Non-pigmented ciliary epithelial cell (primary cell): Measurements from ENCODE around the gene FRS2.
"Not testable (repeated sequence)": the region's sequence is repeated elsewhere in the genome, so short reads cannot be mapped to it uniquely, and the experiment has no call there.

ENCODE experiments used
- DNase-seq: peaks from one replicate; pipeline ENCODE4 v3.0.0-alpha.2; 2010; ENCODE audit warnings: low read depth

FRS2 gene

DNA sequence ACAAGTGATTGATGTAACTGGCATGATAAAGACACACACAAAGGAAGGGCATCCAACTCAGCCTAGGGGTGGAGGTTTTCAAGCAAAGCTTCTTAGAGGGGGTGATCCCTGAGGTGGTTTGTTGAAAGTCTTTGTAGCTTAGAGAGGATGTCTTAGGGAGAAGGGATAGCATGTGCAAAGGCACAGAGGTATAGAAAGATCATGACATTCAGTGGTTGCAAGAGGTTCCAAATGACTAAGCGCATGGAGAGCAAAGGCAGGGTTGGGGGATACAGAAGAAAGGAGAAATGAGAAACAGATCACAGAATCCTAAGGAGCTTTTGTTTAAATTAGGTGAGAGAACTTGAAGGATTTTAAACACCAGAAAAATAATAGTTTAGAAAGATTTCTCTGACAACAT is 109.9 kb downstream of the FRS2 start:
- DNase-seq: no peak

DNA sequence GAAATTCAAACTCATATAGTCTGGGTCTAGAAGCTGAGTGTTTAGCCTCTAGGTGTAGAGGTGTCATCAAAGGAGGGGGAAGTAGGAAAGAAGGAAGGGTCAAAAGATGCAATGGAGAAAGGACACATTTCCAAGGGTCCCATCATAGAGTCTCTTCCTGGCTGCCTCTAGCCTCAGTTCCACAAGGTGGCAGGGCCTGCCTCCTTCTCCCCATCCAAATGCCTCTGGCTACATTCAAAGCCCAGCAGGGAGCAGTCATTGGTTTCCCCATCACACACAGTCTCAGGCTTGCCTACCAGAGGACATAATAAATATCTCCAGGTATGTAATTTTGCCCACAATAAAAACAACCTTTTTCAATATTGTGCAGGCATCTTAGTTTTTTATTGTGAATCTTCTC is 113.0 kb downstream of the FRS2 start:
- no peak for DNase-seq

DNA sequence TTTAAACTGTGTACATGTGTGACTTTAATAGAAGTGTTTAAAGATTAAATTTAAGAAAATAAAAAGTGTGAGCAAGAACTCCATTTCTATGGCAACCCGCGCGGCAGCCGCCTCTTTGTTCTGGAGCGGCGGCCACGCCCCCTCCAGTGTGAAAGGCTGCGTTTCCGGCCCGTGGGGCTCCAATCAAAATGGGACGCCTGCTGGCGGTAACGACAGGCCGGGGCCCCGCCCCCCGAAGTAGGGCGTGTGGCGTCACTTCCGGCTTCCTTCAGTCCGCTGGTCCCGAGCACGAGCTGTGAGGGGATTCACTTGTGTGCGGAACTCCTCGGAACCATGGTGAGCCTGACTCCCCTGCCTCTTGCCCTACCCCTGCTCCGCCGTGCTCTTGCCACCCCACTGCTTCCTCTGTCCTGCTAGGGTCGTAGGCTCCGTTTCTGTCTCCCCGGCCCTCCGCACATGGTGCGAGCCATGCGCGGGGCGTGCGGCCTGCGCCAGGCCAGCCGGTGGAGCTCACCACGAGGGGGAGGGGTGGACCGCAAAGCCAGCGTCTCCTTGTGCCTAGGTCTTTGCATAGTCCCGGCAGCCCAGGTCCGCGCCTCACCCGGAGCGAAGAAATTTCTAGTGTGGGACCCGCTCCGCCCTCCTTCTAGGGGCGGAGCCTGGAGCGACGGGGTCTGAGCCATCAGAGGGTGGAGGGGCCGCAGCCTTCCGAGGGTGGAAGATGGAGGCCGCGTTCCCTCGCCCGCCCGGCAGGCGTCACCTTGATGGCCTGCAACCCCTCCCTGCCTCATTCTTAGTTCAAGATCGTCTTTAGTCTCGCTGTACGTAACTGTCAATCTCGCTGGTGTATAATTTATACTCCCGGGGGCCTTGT is 115.2 kb downstream of the FRS2 start, which contains the start of gene CCT2:
TSS of gene CCT2 (plus strand) at position 271 of the 874 bp plus-strand sequence. CDS start at position 334, 63 bp downstream.
- peak; percentile 63 for DNase-seq

DNA sequence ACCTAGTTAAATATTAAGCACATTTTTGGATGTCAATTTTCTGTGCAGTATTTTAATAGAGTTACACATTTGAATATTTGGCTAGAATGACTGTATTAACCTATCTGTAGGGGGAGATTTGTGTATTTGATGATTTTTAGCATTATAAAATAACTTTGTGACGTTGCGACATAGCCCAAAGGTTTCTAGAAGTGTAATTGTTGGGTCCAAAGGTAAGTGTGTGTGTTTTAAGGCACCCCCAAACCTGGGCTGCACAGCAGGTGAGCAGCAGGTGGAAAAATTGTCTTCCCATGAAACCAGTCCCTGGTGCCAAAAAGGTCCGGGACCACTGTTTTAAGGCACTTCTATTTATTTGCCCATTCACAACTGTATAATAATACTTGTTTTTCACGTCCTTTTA is 118.3 kb downstream of the FRS2 start:
- DNase-seq: no peak

DNA sequence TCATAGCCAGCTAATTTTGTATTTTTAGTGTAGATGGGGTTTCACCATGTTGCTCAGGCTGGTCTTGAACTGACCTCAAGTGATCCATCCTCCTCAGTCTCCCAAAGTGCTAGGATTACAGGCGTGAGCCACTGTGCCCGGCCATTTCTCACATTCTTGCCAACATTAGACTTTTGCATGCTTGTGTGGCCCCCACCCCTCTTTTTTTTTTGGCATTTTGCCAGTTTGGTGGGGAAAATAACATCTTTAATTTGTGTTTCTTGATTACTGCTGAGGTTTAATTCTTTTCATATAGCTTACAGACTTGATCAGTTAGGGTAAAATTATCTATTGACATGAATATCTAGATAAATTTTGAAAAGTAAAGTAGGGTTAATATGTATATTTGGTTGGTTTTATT is 118.9 kb downstream of the FRS2 start:
- no peak for DNase-seq

DNA sequence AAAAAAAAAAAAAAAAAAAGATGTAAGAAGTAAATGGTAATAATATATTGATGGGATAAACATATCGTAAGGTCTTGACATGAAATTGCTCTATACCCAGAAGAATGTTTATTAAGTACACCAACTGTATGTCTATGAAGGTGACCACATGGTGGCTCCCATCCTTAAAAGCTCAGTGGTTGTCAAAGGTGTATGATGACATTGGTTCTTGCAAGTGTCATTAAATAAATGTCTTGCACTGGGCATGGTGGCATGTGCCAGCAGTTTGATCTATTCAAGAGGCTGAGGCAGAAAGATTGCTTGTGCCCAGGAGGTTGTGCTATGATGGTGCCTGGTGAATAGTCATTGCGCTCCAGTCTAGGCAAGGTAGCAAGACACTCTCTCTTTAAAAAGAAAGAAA is 125.5 kb downstream of the FRS2 start:
- DNase-seq: no peak

DNA sequence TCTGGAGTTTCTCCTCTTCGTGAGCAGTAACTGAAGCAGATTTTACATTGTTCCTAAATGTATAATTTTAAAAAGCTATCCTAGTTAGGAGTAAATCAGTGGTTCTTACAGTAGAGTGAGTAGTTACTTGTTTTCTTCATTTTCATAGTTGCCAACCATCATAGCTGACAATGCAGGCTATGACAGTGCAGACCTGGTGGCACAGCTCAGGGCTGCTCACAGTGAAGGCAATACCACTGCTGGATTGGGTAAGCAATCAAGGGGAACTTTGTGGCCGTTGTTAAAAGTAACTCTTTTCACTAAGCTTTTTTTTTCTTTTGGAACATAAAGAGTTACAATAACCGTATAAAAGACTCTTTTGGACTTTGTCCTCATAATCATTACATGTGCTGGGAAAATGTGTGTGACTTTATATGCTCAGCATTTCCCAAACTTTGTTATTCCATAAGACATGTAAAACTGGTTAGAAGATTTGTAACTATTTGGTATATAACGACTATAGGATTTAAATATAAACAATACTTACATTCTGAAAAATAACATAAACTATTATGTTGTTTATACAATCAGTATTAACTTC is 128.1 kb downstream of the FRS2 start:
- DNase-seq: no peak

DNA sequence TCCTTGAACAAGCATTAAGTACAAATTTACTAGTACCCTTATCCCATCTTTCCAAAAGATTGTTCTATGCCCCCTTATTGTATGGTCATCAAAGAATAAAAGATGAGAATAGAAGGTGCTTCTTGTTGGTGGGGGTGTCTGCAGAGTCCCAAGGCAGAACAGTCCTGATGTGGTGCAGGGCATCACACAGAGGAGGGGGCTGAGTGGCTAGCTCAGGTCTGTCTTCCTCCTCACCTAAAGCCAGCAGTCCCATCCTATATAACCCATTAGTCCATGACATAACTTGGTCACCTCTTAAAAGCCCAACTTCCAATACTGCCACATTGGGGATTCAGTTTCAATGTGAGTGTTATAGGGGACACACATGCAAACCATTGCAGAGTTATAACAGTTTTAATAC is 130.6 kb downstream of the FRS2 start:
- no peak for DNase-seq

DNA sequence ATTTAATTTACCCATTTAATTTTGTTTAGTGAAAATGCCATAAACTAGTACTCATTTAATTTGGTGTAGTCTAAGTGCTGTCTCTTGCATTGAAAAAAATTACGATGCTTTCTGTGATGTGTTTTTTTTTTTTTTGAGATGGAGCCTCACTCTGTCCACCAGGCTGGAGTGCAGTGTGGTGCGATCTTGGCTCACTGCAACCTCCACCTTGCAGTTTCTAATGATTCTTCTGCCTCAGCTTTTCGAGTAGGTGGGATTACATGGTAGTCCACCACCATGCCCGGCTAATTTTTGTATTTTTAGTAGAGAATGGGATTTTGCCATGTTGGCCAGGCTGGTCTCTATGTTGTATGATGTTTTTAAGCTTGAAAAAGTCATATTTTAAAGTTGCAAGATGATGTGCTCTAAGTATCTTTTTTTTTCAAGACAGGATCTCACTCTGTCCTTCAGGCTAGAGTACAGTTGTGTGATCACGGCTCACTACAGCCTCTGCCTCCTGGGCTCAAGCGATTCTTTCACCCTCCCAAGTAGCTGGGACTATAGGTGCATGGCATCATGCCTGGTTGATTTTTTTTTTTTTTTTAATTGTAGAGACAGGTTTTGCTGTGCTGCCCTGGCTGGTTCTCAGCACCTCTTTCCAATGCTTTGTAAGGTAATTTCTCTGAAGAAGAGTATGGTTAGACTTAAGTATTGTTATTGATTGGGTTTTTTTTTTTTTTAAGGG is 131.9 kb downstream of the FRS2 start:
- no peak for DNase-seq

DNA sequence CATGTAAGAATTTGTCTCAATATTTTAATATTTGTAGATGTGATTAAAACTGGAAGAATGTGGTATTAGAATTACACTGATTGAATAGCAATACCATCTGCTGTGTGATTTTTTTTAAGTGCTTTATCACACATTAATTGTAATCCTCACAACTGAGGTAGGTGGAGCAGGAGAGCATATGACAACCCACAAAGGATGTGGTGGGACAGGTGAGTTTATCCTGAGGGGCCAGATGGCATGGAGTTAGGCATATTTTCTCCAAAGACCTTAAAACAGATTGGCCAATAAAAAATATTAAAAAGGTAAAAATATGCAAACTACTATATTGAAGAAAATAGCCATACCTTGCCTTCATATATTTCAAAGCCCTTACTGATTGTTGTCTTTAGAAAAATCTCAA is 132.8 kb downstream of the FRS2 start:
- DNase-seq: no peak

DNA sequence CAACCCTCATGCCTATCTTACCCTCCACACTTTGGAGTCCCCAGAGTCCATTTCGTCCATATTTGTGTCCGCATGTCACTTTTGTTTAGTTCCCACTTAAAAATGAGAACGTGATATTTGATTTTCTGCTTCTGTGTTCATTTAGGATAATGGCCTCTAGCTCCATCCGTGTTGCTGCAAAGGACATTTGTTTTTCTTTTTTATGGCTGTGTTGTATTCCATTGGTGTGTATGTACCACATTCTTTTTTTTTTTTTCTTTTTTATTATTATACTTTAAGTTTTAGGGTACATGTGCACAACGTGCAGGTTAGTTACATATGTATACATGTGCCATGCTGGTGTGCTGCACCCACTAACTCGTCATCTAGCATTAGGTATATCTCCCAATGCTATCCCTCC is 133.4 kb downstream of the FRS2 start:
- not testable (repeated sequence) for DNase-seq

DNA sequence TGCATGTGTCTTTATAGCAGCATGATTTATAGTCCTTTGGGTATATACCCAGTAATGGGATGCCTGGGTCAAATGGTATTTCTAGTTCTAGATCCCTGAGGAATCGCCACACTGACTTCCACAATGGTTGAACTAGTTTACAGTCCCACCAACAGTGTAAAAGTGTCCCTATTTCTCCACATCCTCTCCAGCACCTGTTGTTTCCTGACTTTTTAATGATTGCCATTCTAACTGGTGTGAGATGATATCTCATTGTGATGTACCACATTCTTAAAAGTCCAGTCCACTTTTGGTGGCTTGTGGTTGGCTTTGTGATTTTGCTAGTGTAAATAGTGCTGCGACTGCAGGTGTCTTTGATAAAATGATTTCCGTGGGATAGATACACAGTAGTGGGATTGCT is 134.1 kb downstream of the FRS2 start:
- not testable (repeated sequence) for DNase-seq

DNA sequence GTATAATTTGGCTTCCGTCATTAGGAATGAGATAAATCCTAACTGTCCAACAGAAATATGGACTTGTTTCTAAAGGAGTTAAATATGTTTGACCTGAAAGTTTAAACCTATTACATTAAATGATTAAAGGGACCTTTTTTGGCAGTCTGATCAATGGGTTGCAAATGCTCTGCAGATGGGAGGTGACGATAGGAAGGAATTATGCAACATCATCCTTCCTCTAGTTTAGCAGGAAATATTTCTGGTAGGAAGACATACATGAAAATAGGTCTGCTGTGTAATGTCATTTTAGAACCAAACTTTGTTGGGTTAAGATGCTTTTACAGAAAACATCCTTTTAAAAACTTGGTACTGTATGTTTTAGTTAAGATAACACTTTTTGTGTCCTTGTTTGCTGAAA is 137.9 kb downstream of the FRS2 start:
- DNase-seq: no peak

DNA sequence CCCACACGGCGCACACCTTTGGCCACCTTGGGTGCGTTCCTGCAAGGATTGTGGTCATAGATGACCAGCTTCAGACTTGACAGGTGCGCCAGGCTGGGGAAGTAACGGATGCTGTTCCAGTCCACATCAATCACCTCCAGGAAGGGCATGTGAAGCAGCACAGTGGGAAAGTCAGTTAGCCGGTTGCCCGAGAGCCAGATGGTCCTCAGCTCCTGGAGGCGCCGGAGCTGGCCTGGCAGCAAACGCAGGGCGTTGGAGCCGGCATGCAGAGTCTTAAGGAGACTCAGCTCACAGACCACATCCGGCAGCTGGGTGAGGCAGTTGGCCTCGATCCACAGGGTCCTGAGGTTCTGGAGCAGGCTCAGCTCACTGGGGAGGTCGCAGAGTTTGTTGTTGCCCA is 139.9 kb downstream of the FRS2 start:
- DNase-seq: no peak

DNA sequence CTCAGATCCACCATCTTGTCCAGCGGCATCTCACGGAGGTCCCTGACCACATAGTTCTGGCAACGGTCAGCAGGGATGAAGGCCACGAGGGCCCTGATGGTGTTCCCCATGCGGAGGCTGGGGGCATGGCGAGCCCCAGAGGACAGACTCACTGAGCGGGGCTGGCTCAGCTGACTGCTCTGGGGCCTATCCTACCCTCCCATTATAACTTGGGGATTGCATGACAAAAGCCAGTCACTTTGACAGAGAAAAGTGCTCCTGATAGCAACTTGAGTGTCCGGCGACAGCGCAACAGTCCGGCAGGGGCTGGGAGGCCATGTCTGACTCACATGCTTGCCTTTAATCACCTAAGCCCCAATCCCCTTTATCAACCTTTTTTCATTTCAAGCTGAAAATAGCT is 140.5 kb downstream of the FRS2 start, which contains the start of gene LRRC10:
TSS of gene LRRC10 (minus strand) at position 179 of the 400 bp plus-strand sequence. CDS start at position 110, 69 bp downstream.
- DNase-seq: no peak

DNA sequence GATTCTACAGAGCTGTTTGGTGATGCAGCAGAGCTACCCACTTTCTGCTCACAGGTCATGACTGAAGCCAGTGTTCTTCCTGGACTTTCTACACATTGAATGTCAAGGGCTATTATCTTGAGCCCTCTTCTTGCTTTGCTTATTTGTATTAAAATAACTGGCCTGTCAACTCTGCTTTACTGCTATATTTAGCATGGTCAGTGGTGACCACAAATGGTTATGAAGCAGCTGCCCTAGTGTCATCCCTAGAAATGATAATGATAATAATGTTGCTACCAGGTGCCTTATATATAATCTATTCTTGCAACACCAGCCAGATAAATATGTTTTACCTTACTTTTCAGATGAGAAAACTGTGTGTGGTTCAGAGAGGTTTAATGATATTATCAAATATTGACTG is 143.2 kb downstream of the FRS2 start:
- DNase-seq: no peak

DNA sequence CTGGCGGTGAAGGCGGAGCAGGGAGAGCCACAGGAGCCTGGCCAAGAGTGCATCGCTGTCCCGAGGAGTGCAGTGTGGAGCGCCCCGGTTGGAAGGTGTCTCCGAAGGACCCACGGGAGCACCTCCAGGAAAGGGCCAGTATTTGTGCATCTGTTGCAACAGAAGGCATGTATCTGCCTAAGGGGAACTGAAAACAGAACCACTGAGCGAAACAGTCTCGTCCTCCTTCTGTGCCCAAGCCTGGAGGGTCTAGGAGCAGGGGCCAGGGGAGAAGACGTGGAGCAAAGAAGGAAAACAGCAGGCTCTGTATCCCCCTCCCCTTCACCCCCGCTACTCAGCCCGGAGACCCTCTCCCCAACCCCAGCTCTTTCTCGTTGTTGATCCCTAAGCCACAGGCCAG is 145.8 kb downstream of the FRS2 start:
- DNase-seq: no peak

DNA sequence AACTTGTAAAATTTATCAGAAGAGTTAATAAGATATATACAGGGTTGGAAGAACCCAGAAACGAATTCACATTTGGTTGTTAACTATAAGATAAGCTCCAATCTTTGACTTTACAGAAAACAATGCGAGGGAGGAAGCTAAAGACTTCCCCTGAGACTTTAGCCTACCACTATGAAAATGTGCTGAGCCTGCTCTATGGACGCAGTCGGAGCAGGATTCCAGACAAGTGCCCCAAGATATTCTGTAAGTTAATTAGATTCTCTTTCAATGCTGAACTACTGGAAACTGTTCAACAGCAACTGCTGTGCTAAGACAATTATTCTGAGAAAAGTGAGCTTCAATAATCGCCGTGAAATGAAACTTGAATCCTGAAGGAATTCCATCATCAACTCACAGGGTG is 148.9 kb downstream of the FRS2 start:
- no peak for DNase-seq

DNA sequence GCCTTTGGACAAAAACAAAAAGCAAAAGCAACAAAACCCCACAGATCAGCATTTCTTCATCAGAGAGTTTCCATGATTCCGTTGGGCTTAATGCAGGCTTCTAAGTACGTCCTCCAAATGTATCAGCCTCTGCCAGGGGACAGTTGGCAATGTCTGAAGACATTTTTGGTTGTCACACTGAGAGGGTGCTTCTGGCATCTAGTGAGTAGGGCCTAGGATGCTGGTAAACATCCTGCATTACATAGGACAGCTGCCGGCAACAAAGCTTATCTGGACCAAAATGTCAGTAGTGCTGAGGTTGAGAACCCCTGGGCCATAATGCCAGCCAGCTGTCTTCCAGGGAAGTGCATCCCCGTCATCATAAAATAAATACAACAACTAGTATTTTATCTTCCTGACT is 149.9 kb downstream of the FRS2 start:
- no peak for DNase-seq

DNA sequence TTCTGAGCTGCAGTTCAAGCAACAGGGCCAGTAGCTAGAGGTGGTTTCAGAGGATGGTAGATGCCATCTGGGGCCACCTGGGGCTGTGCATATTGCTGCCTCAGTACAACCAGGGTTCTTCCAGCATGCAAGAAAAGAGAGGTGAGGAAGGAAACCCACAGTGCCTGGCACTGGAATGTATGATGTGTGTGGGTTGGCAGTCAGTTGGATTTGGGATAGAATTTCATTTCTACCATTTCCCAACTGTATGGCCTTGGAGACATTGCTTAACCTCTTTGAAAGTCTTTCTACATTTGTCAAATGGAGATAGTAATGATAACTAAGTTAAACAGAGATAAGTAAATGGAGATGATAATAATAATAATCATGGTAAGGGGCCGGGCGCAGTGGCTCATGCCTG is 150.7 kb downstream of the FRS2 start:
- no peak for DNase-seq

DNA sequence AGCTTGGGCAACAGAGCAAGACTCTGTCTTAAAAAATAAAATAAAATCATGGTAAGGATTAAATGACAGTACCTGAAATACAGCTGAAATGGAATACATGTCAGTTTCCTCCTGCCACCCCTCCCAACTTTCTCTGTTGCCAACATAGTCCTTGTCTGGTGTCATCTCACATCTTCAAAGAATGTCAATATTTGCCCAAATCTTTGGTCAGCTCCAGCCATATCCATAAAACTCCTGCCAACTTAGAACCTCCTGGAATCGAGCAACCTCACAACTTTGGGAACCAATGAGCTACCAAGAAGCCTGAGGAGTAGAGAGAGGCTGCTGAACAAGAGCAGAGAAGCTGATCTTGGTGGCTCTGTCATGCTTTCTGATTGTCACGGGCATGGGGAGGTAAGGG is 151.4 kb downstream of the FRS2 start:
- DNase-seq: no peak

DNA sequence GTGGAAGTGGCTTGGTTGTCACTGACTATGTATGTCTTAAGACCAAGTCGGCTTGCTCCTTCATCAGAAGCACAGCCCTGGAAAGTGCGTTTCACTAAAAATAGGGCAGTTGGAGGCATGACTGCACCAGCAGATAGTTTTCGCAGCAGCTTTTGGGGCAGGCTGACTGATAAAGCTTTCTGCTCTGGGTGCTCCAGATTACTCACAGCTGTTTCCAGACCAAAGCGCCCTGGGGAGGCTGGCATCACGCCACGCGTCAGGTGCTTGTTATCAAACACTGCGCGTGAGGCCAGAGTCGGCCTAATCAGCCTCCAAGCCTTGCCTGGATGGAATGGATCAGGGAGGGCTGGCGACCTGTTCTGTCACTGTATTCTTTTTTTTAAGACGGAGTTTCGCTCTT is 153.8 kb downstream of the FRS2 start:
- no peak for DNase-seq

DNA sequence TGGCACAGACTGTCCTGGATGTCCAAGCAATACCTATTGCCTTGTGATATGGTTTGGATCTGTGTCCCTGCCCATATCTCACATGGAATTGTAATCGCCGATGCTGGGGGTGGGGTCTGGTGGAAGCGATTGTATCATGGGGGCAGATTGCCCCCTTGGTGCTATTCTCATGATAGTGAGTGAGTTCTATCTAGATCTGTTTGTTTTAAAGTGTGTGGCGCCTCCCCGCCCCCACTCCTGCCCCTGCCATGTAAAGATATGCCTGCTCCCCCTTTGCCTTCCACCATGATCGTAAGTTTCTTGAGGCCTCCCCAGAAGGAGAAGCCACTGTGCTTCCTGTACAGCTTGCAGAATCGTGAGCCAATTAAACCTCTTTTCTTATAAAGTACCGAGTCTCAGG is 157.3 kb downstream of the FRS2 start:
- no peak for DNase-seq
